HG02798 (cell line): ENCODE results near the gene RNF214.

ENCODE experiments used
- ATAC-seq: cut with Tn5 transposase; IDR thresholded peaks from one replicate; pipeline ENCODE4 v1.9.1; 2021; ENCODE audit warnings: mild to moderate bottlenecking; ENCODE audit not compliant: unreplicated experiment, poor library complexity

RNF214 gene

GRCh38 chr11:117212697-117213355 is 19.6 kb upstream of the RNF214 start:
- ATAC-seq, result no peak

DNA sequence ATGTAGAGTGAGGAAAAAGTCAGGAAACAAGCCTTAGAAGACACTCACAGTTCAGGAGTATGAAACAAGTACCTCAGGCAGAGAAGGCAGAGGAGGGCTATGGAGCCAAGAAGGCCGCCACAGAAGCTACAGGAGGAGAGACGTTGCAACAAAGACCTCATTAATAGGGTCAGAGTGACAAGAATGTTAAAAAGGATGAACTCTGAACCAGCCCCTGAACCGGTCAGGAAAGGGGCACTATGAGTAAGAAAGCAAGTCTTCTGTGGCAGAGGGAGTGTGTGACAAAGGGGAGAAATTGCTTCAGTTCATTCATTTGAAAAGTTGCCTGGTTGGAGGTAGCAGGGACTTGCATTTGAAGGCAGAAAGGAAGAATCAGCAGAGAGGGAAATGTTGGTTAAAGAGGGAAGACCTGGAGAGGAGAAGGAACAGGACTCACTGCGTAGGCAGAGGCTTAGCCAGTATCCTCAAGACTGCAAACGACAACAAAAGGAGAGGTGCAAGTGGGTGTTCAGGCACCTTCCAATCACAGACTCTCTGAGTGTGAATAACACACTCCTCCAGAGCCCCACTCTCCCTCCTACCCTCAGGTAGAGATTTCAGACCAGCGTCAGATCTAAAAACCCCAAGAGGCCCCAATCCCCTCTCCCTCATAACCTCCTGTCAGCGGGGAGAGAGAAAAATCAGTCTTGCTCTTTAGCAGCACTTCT is 17.9 kb upstream of the RNF214 start:
- ATAC-seq, result no peak

- ATAC-seq, result no peak
Measured at GRCh38 chr11:117217141-117218084, 15.1 kb upstream of the RNF214 start.

DNA sequence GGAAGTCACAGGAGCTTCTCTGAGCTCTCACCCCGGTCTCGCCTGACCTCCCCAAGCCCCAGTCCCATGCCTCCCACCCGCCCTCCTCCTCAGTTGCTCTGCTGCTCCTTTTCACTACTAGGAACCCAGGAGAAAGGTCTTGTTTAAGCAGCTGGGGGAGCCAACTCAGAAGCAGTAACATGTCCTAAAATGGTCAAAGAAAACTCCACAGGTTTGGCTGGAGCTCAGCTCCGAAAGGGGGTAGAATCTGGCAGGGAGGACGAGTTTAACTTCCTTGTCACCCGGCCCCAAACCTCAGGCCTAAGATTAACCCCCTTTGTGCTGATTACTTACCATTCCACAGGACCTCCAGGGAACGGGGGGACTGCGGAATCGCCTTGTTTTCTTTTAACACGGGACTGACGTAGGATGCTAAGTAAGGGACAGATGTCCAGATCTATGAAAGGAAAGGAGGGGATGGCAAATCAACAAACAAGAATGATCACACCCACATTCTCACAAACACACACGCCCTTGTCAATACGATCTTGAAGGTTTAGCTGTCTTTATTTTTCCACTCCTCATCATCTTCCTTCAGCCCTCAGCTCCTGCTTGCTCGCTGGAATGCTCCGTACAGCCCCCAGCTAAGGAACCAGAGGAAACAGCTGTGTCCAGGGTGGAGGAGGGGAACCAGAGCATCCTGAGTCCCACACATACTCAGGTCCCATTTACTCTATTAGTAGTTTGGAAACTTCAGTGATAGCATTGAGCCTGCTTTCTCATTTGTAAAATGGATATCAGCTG is 14.1 kb upstream of the RNF214 start:
- no peak for ATAC-seq

DNA sequence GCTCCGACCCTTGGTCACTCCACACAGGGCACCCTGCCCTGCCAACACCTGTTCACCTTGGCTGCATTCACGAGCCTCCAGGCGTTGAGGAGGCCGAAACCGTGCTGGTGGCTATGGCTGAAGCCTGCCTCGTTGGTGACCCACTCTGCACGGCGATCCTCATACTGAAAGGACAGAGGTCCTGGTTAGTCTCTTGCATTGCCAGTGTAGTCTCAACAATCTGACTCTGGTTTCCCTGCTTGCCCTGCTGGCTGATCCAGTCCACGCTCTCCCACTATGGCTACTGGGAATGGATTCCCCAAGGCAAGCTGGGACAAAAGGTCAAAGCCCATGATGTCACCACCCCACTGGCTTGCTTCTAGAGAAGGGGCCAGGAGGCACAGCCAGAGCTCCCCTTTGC is 13.5 kb upstream of the RNF214 start:
- ATAC-seq, result no peak

DNA sequence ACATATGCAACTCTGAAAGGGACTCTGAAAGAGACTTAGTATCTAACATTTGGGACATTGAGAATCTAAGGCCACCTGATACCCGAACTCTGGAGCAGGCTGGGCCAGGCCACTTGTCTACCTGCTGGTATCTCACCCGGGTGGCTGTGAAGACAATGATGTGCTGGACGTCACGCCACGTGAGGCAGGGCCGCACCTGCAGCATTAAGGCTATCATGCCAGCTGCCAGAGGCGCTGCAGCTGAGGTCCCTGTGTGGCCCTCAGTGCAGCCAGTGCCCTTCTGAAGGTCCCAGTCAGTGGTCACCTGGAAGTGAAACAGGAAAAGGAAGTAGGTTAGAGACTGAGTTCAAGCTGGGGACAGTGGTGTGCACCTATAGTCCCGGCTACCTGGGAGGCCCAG is 13.0 kb upstream of the RNF214 start:
- no peak for ATAC-seq

- ATAC-seq, result no peak
Measured at GRCh38 chr11:117219995-117220394, 12.5 kb upstream of the RNF214 start.

DNA sequence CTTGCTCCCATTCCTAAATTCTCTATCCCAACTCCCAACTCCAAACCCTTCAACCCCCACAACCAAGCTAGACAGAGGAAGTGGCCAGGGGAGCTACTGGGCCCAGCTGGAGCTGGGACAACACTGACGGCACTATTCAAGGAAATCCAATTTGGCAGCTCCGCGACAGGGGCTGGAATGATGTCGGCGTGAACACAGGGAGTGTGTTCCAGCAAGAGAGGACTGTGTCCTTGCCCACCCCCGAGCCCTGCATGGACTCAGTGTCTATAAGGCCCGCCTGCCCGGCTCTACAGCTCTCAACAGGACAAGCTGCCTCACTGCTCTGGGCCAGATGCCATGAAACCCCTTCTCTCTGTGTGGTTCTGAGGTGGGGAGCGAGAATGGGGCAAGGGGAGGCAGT is 11.9 kb upstream of the RNF214 start:
- ATAC-seq, result no peak

DNA sequence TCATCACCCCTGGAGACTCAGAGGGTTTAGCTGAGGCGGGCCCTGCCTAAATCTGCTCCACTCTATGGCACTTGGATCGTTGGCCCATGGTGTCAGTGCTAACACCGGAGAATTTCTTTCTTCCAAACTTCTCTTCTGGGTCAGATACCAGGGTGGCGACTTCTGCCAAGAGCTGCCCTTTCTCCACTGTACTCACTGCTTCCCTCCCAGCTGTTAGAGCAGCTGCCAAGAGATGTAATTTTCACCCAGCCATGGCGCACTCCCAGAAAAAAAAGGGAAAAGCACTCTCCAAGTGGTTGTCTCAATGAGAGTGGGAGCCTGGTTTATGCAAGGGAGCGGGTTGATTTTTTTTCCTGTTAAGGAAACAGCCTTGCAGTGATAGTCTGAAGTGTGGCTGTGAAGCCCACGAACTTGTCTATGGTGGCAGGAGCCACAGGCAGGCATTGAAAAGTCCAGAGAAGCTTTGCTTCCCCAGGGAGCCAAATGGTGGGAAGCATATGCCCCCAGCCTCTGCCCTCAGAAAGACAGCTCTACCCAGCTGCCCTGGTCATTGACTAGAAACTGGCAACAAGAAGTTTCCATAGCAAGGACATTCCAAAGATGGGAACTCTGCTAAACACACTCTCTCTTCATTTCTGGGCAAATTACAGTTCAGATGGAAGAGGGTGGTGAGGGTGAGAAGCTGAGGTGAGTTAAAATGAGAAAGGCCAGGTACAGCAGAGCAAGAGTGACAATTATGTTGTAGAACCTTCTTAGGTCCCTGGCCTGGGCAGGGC is 11.3 kb upstream of the RNF214 start:
- ATAC-seq, result no peak

GRCh38 chr11:117221775-117222517 is 10.5 kb upstream of the RNF214 start:
- ATAC-seq, result no peak

DNA sequence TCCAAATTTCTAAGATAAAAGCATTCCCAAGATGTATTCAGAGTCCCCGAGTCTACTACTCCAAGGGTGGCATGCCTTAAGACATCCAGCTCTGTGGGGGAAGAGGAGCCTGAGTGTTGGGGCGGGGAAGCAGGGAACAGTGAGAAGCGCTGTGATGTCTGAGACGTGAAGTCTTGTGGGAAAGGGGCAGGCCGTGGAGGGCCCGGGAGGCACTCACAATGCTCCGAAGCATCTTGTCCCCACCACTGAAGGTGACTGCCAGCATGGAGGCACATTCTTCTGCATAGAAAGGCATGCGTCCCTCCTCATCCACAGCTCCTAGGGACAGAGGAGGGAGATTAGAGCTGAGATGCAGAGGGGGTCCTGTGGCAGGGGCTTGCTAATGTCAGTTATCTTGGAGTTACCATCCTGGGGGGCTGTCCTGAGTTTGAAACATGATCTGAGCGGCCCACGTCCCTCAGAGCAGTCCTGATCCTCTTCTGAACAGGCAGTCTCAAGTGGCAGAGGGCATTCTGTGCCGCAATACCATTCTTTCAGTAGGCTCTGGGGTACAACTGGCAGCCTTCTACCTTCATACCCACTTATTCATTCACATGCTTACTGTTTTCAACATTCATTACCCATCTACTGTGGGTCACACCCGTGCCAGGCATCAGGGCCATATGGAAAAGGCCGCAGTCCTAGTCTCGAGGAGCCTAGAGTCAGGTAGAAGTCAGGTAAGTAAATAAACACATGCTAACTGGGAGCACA is 9.3 kb upstream of the RNF214 start:
- no peak for ATAC-seq

DNA sequence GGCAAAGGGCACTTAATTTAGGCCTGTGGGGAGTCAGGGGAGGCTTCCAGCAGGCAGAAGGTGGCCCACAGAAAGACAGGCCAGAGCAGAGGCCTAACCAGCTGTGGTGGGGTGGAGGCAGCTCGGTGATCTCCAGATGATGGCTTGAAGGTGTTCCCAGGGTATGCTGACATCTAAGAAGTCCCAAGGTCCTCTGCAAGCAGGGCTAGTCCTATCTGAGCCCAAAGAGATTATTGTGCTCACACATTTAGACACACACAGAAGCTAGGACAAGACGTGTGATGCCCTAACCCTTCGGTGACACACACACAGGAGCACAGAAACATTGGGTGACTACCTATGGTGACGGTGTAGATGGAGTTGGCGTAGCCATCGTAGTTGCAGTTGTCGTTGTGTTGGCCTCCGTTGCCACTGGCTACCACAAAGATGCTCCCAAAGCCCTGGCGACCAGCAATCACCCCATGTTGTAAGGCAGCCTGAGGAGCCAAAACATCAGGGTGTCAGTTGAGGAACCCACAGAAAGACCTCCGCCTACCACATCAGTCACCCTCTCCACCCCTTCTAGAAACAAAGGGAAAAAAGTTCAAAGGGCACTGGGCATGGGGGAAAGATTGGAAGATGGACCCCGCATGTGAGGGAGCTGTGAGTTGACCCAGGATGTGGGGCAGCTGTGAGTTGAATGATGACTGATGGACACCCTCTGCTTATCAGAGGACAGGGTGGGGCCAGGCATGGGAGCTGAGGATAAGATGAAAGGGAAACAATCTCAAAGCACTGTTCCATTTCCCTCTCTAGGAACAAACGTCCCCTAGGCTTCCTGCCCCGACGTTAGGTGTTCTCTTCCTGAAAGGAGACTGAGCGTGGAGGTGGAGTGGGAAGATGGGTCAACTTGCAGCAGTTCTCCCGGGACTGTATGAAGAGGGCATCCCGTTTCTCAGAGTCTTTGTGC is 8.5 kb upstream of the RNF214 start:
- ATAC-seq, result no peak

- no peak for ATAC-seq
Measured at GRCh38 chr11:117225553-117226170, 6.8 kb upstream of the RNF214 start.

DNA sequence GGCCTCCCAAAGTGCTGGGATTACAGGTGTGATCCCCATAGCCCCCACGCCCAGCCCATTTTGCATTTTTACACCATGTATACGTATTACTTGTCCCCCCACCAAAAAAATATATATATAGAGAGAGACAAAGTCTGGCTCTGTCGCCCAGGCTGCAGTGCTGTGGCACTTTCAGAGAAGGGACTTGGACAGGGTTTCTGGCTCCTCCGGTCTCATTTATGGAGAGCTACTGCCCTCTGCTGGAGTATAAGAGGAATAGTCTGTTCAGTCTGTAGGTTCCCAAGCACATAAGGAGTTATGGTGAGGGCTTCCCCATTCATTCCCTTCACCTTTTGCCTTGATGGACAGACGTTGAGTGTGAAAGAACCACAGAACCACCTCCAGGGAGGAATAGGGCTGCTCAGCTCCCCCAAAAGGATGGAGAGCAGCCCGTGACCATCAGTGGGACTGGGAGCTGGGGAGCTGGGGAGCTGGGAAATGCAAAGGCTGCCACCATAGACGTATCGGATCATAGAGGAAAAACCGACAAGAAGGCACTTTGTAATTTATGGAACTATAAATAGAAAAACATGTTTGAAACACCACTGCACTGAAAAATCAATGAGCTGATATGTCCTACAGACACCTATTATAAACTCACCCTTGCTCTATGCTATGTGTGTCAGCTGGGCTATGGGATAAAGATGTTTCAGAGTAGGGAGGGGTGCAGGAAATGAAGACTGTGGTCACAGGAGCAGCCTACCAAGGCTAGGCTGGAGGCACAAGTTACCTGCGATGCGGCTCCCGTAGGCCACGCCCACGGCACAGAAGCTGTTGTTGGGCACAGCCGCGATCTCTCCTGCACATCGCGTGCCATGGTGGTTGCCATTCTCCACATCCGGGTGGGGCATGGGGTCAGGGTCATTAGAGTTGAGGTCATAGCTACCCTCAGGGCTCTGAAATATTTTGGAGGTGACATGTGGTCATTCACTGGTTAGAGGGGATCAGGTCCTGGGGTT is 5.8 kb upstream of the RNF214 start:
- peak; percentile 65 for ATAC-seq

- no peak for ATAC-seq
Measured at GRCh38 chr11:117228091-117228490, 4.4 kb upstream of the RNF214 start.

DNA sequence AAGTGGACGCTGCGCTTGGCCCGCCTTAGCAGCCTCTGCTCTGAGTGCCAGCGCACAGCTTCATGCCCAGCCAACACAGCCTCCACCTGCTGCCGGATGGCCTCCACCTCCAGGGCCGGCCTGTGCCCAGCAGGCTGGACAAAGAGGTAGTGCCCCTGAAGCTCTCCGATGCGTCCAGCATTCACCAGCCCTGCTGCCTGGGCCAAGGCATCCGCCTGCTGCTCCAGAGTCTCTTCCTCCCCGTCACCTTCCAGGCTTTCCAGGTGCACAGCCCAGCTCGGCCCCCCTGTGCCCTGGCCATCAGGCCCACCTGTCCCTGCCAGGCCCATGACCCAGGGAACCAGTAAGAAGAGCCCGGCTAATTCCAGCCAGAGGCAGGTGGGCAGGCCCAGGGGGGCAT is 3.1 kb upstream of the RNF214 start:
- no peak for ATAC-seq
